Immature natural killer cell (primary cell): ENCODE measurements around the gene SLC26A8. TPM values are rescaled to one million over a fixed set of nuclear protein-coding genes. Genes with fewer than 3 reads are reported as not detected.
"Not testable (repeated sequence)": the region's sequence is repeated elsewhere in the genome, so short reads cannot be mapped to it uniquely, and the experiment has no call there.

Experiments
- DNase-seq, 3 donors: peaks; one replicate each; pipeline ENCODE4 v3.0.0; 2022; ENCODE audit warnings: mixed read lengths in 1 of 3
- H3K27ac Mint-ChIP-seq, 6 donors: one replicate each; pipeline ENCODE4 v1.8.0; 2020; ENCODE audit warnings: mixed read lengths in 6 of 6, mild to moderate bottlenecking in 5 of 6, inconsistent platforms in 4 of 6, moderate library complexity in 3 of 6
- H3K27me3 Mint-ChIP-seq, 3 donors: one replicate each; pipeline ENCODE4 v1.8.0; 2020 to 2021; ENCODE audit warnings: low read depth in 3 of 3, mild to moderate bottlenecking in 3 of 3, mixed read lengths in 3 of 3, moderate library complexity in 3 of 3, inconsistent platforms in 1 of 3
- H3K36me3 Mint-ChIP-seq, 3 donors: one replicate each; pipeline ENCODE4 v1.8.0; 2020; ENCODE audit warnings: mixed read lengths in 3 of 3, inconsistent platforms in 2 of 3, mild to moderate bottlenecking in 2 of 3
- H3K4me1 Mint-ChIP-seq, 2 donors: one replicate each; pipeline ENCODE4 v1.8.0; 2020; ENCODE audit warnings: inconsistent platforms in 2 of 2, mild to moderate bottlenecking in 2 of 2, mixed read lengths in 2 of 2, moderate library complexity in 1 of 2
- H3K4me3 Mint-ChIP-seq, 5 donors: one replicate each; pipeline ENCODE4 v1.8.0; 2020; ENCODE audit warnings: mild to moderate bottlenecking in 5 of 5, mixed read lengths in 5 of 5, inconsistent platforms in 3 of 5, moderate library complexity in 3 of 5
- H3K9me3 Mint-ChIP-seq, 6 donors: one replicate each; pipeline ENCODE4 v1.8.0; 2020; ENCODE audit warnings: mild to moderate bottlenecking in 6 of 6, mixed read lengths in 6 of 6, inconsistent platforms in 4 of 6, moderate library complexity in 3 of 6
- polyA plus RNA-seq, 3 donors: library from polyadenylated mRNA; unstranded; fragments of 300-500 nt; fragmentation: Illumina TruSeq; gene quantifications; one replicate each; pipeline ENCODE4 v1.2.3, GENCODE V29; 2021

The SLC26A8 gene
- polyA plus RNA-seq, 3 donors from 2014 or later: not detected

DNA sequence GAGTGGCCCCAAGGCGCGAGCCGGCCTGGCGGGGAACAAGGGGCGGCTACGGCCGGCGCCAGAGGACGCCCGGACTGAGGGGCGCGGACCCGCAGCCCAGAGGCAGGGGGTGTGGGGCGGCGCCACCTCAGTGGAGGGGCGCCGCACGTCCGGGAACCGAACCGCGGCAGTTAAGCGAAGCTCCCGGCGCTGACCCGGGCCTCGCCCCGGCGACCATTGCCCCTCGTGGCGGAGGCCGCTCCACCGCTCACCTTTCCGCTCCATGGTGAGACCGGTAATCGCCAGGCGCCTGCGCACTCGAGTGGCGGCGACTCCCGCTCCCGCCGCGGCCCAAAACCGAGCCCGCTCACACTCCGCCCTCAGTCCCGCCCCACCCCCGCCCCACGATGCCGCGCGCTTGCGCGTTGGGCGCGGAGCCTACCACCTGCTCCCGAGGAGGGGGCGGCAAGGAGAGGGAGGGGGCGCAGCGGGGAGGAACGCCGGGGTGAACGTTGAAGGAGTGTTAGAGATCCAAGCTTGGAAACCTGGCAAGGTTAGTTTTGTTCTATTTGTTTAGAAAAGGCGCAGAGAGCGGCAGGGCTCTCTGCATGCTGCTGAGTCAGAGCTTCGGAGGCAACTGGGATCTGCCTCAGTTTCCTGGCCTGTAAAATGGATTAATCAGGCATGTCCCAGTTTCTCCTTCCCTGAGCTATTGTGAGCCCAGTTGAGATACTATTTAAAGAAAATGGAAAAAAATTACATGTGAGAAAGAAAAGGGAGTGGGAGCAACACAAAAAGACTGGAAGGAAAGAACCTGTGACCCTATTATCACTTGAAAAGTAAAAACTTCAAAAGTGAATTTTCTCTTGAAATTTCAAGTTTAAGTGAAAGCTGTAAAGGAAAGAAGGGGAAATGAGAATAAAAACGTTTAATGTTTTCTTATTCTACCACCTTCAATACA lies 103.4 kb downstream of the SLC26A8 start, which contains the start of gene SRPK1:
SRPK1 (minus strand) TSS at position 306 of the 940 bp plus-strand sequence; CDS start at position 264, 42 bp downstream.
- H3K27me3 Mint-ChIP-seq: peaks cover 0 to 13% (median 2%) of the 10 kb centered on the region in 3 donors
- peak within 1 kb of the TSS; percentile 92 to 98 (median 96) for H3K4me3 Mint-ChIP-seq
- peak within 1 kb of the TSS; percentile 88 to 96 (median 92) for H3K27ac Mint-ChIP-seq
- DNase-seq: peak; percentile 81 to 85 (median 85)
- peaks cover 0 to 6% (median 0%) of the 10 kb centered on the region in 3 donors for H3K36me3 Mint-ChIP-seq
- H3K4me1 Mint-ChIP-seq: peaks cover 39 to 55% of the 10 kb centered on the region in 2 donors
- H3K9me3 Mint-ChIP-seq: no peaks in the 10 kb centered on the region

GRCh38 chr6:35919827-35920751 lies 104.4 kb downstream of the SLC26A8 start:
- peak; percentile 22 to 25 (median 24) for DNase-seq
- Mint-ChIP-seq H3K4me3 (peak overlapping the region; percentile 92 to 98 (median 96)), H3K4me1 (peaks cover 39 to 55% of the 10 kb centered on the region in 2 donors), H3K36me3 (peaks cover 0 to 6% (median 0%) of the 10 kb centered on the region in 3 donors), H3K27me3 (peaks cover 0 to 13% (median 2%) of the 10 kb centered on the region in 3 donors), H3K27ac (peak overlapping the region; percentile 88 to 96 (median 92)), H3K9me3 (no peaks in the 10 kb centered on the region)

DNA sequence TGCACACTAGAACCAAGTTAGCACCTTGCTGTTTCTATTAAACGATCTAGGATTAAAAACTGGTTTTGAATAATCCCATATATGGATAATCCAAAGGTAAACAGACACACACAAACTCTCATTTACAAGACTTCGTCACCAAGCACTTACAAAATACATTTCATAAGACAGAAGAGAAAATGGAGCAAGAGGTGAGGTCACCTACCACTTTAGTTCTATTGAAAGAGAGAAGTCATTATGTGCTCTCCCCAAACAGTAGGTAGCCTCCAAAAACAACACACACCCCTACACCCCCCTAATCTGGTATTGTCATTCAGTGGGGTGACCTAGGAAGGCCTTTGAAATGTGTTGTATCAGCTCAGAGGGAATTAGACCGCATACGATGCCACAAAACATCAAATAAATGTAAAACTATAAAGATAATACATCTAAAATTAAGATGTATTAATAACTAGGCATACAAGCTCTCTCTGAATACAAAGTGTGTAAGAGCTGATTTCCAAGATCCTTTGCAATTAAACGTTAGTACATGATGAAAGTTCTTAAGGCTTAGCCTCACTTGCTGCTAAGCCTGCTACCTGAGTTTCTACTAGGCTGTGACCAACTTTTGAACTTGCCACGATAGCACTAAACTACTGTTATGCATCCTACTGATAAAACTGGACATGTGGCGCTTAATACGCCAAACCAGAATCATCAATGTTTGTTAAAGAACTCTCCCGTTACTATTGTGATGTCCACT lies 105.2 kb downstream of the SLC26A8 start:
- Mint-ChIP-seq H3K4me1 (peaks cover 39 to 55% of the 10 kb centered on the region in 2 donors), H3K36me3 (peaks cover 0 to 5% (median 3%) of the 10 kb centered on the region in 3 donors), H3K27me3 (peaks cover 0 to 13% (median 2%) of the 10 kb centered on the region in 3 donors), H3K9me3 (no peaks in the 10 kb centered on the region), H3K27ac (peak overlapping the region; percentile 88 to 96 (median 92)), H3K4me3 (peak overlapping the region; percentile 92 to 98 (median 96))
- DNase-seq: no peak

DNA sequence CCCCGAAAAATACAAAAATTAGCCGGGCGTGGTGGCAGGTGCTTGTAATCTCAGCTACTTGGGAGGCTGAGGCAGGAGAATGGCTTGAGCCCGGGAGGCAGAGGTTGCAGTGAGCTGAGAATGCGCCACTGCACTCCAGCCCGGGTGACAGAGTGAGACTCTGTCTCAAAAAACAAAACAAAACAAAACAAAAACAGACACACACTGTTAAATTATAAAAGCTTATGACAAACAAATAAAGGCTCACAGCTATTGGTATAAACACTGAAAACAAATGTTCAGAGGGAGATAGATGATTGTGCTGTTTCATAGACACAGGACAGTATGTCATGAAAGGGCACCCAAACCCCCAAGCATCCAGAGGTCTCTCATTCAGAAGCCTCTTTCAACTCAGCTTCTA lies 107.5 kb downstream of the SLC26A8 start:
- peak overlapping the region in 2 of 6 donors; percentile 0 to 18 for H3K27ac Mint-ChIP-seq
- not testable (repeated sequence) for H3K9me3 Mint-ChIP-seq, H3K27me3 Mint-ChIP-seq, DNase-seq
- H3K4me3 Mint-ChIP-seq: peak overlapping the region in 1 of 5 donors; percentile 19
- peaks cover 0 to 16% (median 10%) of the 10 kb centered on the region in 3 donors for H3K36me3 Mint-ChIP-seq
- H3K4me1 Mint-ChIP-seq: peaks cover 35 to 46% of the 10 kb centered on the region in 2 donors

- no peaks in the 10 kb centered on the region for H3K9me3 Mint-ChIP-seq
- peaks cover 0 to 7% (median 2%) of the 10 kb centered on the region in 3 donors for H3K27me3 Mint-ChIP-seq
- no peak overlapping the region for H3K27ac Mint-ChIP-seq
- peaks cover 29 to 40% of the 10 kb centered on the region in 2 donors for H3K4me1 Mint-ChIP-seq
- DNase-seq: no peak
- peaks cover 2 to 21% (median 12%) of the 10 kb centered on the region in 3 donors for H3K36me3 Mint-ChIP-seq
- H3K4me3 Mint-ChIP-seq: no peak overlapping the region
These were observed 108.4 kb downstream of the SLC26A8 start for GRCh38 chr6:35916056-35916455.

GRCh38 chr6:35914536-35914935 lies 109.9 kb downstream of the SLC26A8 start:
- Mint-ChIP-seq H3K36me3 (peaks cover 6 to 28% (median 21%) of the 10 kb centered on the region in 3 donors), H3K27me3 (peaks cover 0 to 2% (median 0%) of the 10 kb centered on the region in 3 donors), H3K9me3 (no peaks in the 10 kb centered on the region), H3K4me3 (no peak overlapping the region), H3K27ac (no peak overlapping the region), H3K4me1 (peaks cover 25 to 41% of the 10 kb centered on the region in 2 donors)
- no peak for DNase-seq

DNA sequence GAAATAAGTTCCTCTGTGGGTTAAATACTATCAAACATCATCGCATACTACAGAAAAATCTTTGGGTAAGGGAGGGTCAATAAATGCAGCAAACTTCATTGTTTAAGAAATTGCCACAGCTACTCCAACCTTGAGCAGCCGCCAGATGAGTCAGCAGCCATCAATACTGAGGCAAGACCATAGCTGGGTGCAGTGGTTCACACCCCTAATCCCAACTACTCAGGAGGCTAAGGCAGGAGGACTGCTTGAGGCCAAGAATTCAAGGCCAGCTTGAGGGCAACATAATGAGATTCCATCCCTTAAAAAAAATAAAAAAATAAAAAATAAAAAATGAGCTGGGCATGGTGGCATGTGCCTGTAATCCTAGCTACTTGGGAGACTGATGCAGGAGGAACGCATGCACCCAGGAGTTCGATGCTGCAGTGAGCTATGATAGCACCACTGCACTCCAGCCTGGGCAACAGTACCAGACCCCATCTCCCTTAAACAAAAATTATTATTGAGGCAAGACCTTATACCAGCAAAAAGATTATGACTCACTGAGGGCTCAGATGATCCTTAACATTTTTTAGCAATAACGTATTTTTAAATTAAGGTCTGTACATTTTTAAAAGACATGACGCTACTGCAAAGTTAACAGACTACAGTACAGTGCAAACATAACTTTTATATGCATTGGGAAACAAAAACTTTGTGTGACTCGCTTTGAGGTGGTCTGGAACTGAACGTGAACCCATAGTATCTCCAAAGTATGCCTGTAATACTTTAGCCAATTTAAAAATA lies 112.4 kb downstream of the SLC26A8 start:
- peaks cover 23 to 33% of the 10 kb centered on the region in 2 donors for H3K4me1 Mint-ChIP-seq
- peaks cover 0 to 3% (median 0%) of the 10 kb centered on the region in 3 donors for H3K27me3 Mint-ChIP-seq
- H3K36me3 Mint-ChIP-seq: peaks cover 20 to 44% (median 38%) of the 10 kb centered on the region in 3 donors
- DNase-seq: no peak
- no peak overlapping the region for H3K4me3 Mint-ChIP-seq
- H3K9me3 Mint-ChIP-seq: peaks cover 0 to 14% (median 6%) of the 10 kb centered on the region in 6 donors
- H3K27ac Mint-ChIP-seq: no peak overlapping the region

DNA sequence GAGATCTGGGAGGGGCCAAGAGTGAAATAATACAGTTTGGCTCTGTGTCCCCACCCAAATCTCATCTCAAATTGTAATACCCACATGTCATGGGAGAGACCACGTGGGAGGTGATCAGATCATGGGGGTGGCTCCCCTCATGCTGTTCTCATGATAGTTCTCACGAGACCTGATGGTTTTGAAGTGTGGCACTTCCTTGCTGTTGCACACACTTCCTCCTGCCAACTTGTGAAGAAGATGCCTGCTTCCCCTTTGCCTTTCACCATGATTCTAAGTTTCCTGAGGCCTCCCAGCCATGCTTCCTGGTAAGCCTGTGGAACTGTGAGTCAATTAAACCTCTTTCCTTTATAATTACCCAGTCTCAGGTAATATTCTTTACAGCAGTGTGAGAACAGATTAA lies 114.9 kb downstream of the SLC26A8 start:
- H3K9me3 Mint-ChIP-seq: peaks cover 0 to 14% (median 6%) of the 10 kb centered on the region in 6 donors
- H3K27ac Mint-ChIP-seq: peak overlapping the region in 3 of 6 donors; percentile 34 to 55 (median 48)
- H3K4me3 Mint-ChIP-seq, H3K27me3 Mint-ChIP-seq, DNase-seq: not testable (repeated sequence)
- H3K4me1 Mint-ChIP-seq: peaks cover 27 to 40% of the 10 kb centered on the region in 2 donors
- peaks cover 20 to 44% (median 42%) of the 10 kb centered on the region in 3 donors for H3K36me3 Mint-ChIP-seq

GRCh38 chr6:35908753-35909401 lies 115.6 kb downstream of the SLC26A8 start:
- H3K9me3 Mint-ChIP-seq: peaks cover 0 to 14% (median 6%) of the 10 kb centered on the region in 6 donors
- H3K27me3 Mint-ChIP-seq, H3K27ac Mint-ChIP-seq, DNase-seq, H3K4me3 Mint-ChIP-seq: not testable (repeated sequence)
- peaks cover 20 to 42% (median 42%) of the 10 kb centered on the region in 3 donors for H3K36me3 Mint-ChIP-seq
- peaks cover 27 to 40% of the 10 kb centered on the region in 2 donors for H3K4me1 Mint-ChIP-seq

DNA sequence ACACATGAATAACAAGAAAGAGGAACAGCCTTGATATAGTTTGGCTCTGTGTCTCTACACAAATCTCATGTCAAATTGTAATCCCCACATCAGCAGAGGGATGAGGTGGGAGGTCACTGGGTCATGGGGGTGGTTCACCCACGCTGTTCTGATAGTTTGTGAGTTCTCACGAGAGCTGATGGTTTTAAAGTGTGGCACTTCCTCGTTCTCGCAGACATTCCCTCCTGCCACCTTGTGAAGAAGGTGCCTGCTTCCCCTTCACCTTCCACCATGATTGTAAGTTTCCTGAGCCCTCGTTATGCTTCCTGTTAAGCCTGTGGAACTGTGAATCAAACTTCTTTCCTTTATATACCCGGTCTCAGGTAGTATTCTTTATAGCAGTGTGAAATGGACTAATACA lies 116.7 kb downstream of the SLC26A8 start:
- peaks cover 20 to 42% (median 37%) of the 10 kb centered on the region in 3 donors for H3K36me3 Mint-ChIP-seq
- H3K9me3 Mint-ChIP-seq: peaks cover 0 to 14% (median 6%) of the 10 kb centered on the region in 6 donors
- H3K4me1 Mint-ChIP-seq: peaks cover 27 to 40% of the 10 kb centered on the region in 2 donors
- peaks cover 0 to 3% (median 0%) of the 10 kb centered on the region in 3 donors for H3K27me3 Mint-ChIP-seq
- no peak overlapping the region for H3K4me3 Mint-ChIP-seq
- DNase-seq: no peak
- H3K27ac Mint-ChIP-seq: peak overlapping the region in 3 of 6 donors; percentile 13 to 30 (median 19)

GRCh38 chr6:35906499-35906846 lies 118.0 kb downstream of the SLC26A8 start:
- Mint-ChIP-seq H3K36me3 (peaks cover 20 to 37% (median 29%) of the 10 kb centered on the region in 3 donors), H3K4me3 (no peak overlapping the region), H3K27ac (peak overlapping the region in 1 of 6 donors; percentile 13), H3K27me3 (peaks cover 0 to 3% (median 0%) of the 10 kb centered on the region in 3 donors), H3K9me3 (peaks cover 0 to 14% (median 6%) of the 10 kb centered on the region in 6 donors), H3K4me1 (peaks cover 24 to 40% of the 10 kb centered on the region in 2 donors)
- no peak for DNase-seq
